ENCODE measurements around the gene LIMA1. TPM values are rescaled to one million over a fixed set of nuclear protein-coding genes. Genes with fewer than 3 reads are reported as not detected.

The LIMA1 gene
- total RNA-seq, 1 donor from 2014 or later = 79.4 TPM

DNA sequence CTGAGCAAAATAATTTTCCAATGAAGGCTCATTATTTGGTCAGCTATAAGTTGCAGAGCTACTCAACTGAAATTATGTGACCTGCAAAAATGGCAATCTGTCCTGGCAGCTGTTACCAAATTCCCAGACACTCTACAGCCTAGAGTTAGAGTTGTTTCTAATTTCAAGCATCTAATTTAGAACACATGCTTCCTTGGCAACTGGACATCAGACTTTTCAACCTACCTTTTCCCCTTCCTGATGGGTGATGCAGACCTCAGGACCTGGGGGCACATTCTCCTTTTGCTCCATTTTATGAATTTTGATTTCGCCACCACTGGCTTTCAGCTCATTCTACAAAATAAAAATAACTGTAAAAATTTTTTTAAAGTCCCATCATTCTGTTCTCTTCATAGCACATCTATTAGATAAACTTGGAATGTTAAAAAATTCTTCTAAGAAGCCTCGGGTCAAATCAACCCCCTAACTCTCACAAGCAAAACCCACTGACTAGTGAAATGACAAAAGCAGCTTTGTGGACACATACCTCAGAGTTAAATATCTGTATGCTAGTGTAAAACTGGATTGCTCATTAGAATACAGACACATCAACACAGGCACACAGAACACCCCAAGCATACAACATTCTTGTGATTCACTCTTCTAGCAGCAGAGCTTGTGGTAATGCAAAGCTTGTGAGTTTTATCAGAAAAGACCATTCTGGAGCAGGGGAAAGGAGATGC, 82.6 kb downstream of the LIMA1 start:
- no peak for DNase-seq (ENCODE audit: low spot score in 2 of 2)
- no peak overlapping the region for H3K4me3 ChIP-seq
- H3K9me3 ChIP-seq = no peaks in the 10 kb centered on the region
- H3K27me3 ChIP-seq = no peaks in the 10 kb centered on the region
- intact Hi-C loops (cut with DNase I) = no loop called here
- no peaks in the 10 kb centered on the region for H3K4me1 ChIP-seq
- TF ChIP-seq, protein P1, sequence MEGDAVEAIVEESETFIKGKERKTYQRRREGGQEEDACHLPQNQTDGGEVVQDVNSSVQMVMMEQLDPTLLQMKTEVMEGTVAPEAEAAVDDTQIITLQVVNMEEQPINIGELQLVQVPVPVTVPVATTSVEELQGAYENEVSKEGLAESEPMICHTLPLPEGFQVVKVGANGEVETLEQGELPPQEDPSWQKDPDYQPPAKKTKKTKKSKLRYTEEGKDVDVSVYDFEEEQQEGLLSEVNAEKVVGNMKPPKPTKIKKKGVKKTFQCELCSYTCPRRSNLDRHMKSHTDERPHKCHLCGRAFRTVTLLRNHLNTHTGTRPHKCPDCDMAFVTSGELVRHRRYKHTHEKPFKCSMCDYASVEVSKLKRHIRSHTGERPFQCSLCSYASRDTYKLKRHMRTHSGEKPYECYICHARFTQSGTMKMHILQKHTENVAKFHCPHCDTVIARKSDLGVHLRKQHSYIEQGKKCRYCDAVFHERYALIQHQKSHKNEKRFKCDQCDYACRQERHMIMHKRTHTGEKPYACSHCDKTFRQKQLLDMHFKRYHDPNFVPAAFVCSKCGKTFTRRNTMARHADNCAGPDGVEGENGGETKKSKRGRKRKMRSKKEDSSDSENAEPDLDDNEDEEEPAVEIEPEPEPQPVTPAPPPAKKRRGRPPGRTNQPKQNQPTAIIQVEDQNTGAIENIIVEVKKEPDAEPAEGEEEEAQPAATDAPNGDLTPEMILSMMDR (IDR thresholded peaks at IDR 0.05) = no peak
- H3K27ac ChIP-seq = no peak overlapping the region
- peaks cover 60 to 92% of the 10 kb centered on the region in 2 donors for H3K36me3 ChIP-seq

DNA sequence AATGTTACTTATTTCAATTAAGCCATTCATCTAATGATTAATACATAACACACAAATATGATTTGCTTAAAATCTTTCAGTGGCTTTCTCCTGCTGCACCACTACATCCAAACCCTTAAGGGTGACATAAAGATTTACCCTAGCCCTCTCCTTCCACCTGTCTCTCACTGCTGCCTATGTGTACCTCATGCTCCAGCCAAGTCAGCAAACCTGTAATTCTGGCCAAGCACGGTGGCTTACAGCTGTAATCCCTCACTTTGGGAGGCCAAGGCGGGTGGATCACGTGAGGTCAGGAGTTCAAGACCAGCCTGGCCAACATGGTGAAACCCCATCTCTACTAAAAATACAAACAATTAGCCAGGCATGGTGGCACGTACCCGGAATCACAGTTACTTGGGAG, 84.5 kb downstream of the LIMA1 start:
- Histone ChIP-seq H3K36me3 (peaks cover 59 to 87% of the 10 kb centered on the region in 2 donors), H3K4me1 (peaks cover 0 to 3% of the 10 kb centered on the region in 2 donors)
- intact Hi-C loops (cut with DNase I) = no loop called here

DNA sequence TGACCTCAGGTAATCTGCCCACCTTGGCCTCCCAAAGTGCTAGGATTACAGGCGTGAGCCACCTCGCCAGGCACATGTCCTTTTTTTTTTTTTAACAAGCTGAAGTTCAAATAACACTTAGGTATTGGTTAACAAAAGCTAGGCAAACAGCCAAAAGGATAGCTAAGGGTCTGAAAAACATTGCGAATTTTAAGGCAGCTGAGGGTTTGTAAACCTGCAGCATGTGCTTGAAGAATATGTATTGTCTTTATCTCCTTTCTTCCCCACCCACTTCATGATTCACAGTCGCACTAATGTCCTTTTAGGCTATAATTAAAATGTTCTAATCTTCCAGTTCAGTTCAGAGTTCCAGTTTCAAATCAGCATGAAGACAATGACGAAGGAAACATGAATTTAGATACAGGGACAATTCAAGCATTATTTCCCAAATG, 86.0 kb downstream of the LIMA1 start:
- peaks cover 50 to 74% of the 10 kb centered on the region in 2 donors for H3K36me3 ChIP-seq
- H3K27ac ChIP-seq = no peak overlapping the region
- TF ChIP-seq, protein P1 (IDR thresholded peaks at IDR 0.05) = no peak
- H3K27me3 ChIP-seq = no peaks in the 10 kb centered on the region
- no peak overlapping the region for H3K4me3 ChIP-seq
- peaks cover 0 to 3% of the 10 kb centered on the region in 2 donors for H3K4me1 ChIP-seq
- intact Hi-C loops (cut with DNase I) = no loop called here
- DNase-seq (ENCODE audit: low spot score in 2 of 2) = no peak
- H3K9me3 ChIP-seq = no peaks in the 10 kb centered on the region

More for the DNA sequence above, 84.5 kb downstream of the LIMA1 start:
- no peak overlapping the region for H3K27ac ChIP-seq
- DNase-seq (ENCODE audit: low spot score in 2 of 2) = no peak
- H3K9me3 ChIP-seq = no peaks in the 10 kb centered on the region
- no peaks in the 10 kb centered on the region for H3K27me3 ChIP-seq
- H3K4me3 ChIP-seq = no peak overlapping the region
- TF ChIP-seq, protein P1 (IDR thresholded peaks at IDR 0.05) = no peak

DNA sequence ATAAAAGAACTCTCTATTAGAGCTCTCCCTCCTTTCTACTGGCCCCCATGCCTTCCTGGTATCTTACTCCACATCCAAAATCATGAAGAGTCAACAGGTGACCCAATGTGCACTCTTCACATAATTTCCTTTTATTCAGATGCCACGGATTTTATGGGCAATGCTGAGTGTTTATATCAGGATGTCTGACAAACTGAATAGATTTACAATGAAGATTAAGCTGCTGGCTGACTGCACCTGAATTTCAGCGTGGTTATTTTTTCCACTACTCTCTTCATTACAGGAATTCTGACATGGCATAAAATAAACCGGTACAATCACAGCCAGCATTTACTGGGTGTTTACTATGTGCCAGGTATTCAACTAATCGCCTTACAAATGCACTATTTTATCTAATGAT, 86.8 kb downstream of the LIMA1 start:
- H3K9me3 ChIP-seq = no peaks in the 10 kb centered on the region
- peaks cover 51 to 74% of the 10 kb centered on the region in 2 donors for H3K36me3 ChIP-seq
- H3K27ac ChIP-seq = peak overlapping the region in 1 of 2 donors; percentile 7
- peaks cover 0 to 3% of the 10 kb centered on the region in 2 donors for H3K4me1 ChIP-seq
- TF ChIP-seq, protein P1 (IDR thresholded peaks at IDR 0.05) = no peak
- H3K4me3 ChIP-seq = no peak overlapping the region
- no peak for DNase-seq (ENCODE audit: low spot score in 2 of 2)
- intact Hi-C loops (cut with DNase I) = no loop called here
- no peaks in the 10 kb centered on the region for H3K27me3 ChIP-seq

DNA sequence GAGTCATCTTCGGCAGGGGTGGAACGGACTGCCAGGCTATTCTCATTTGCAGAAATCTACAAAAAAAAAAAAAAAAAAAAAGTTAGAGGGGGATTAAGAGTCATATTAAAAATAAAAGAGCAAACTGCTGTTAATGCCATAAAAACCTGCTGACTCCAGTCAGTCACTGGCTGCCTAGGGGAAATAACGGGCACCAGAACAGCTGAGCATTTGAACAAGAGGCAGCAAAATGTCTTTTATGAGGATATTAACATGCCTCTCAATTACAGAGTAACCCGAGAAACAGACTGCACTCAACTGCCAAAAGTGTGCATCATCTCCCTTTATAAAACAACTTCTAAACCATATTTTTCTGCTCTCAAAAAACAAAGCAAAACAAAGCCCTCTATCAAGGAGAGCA, 87.5 kb downstream of the LIMA1 start:
- H3K4me1 ChIP-seq = peaks cover 0 to 3% of the 10 kb centered on the region in 2 donors
- peak in 1 of 2 donors; percentile 1 for DNase-seq (ENCODE audit: low spot score in 2 of 2)
- TF ChIP-seq, protein P1 (IDR thresholded peaks at IDR 0.05) = no peak
- intact Hi-C loops (cut with DNase I) = no loop called here
- H3K9me3 ChIP-seq = no peaks in the 10 kb centered on the region
- no peak overlapping the region for H3K4me3 ChIP-seq
- no peaks in the 10 kb centered on the region for H3K27me3 ChIP-seq
- no peak overlapping the region for H3K27ac ChIP-seq
- H3K36me3 ChIP-seq = peaks cover 58 to 74% of the 10 kb centered on the region in 2 donors

Measured in ascending aorta (tissue), 2 donors.